Endometrium (tissue), 2 donors: ENCODE data around the gene R3HCC1L.
"Not testable (repeated sequence)": the region's sequence is repeated elsewhere in the genome, so short reads cannot be mapped to it uniquely, and the experiment has no call there.

Source experiments
- FAIRE-seq: peaks from 2 replicates; lab custom pipeline; 2012; peaks lifted over from hg19 to GRCh38; lab: Jason Lieb, UNC
- donor health status: control.
- donor health status: control.

R3HCC1L gene

GRCh38 chr10:98131619-98132018 lies 2.8 kb upstream of the R3HCC1L start:
- no peak for FAIRE-seq

GRCh38 chr10:98133075-98133752 lies 1.2 kb upstream of the R3HCC1L start:
- FAIRE-seq: not testable (repeated sequence)

DNA sequence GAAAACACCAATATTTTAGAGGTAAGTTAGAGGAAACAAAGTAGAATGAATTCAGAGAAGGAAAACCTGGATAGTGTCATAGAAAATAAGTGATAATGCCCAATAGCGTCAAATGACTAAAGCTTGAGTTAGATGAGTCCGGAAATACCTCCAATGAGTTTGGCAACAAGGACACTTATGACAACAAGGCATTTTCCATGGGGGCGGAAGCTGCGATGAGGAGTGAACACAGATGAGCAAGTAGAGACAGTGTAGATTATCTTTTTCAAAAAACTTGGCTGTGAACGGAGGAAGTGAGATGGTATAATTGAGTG lies 383 bp upstream of the R3HCC1L start:
- no peak for FAIRE-seq

- no peak for FAIRE-seq
Measured at GRCh38 chr10:98135222-98135899, 904 bp downstream of the R3HCC1L start.

- FAIRE-seq: not testable (repeated sequence)
Measured at GRCh38 chr10:98136775-98137174, 2.3 kb downstream of the R3HCC1L start.

DNA sequence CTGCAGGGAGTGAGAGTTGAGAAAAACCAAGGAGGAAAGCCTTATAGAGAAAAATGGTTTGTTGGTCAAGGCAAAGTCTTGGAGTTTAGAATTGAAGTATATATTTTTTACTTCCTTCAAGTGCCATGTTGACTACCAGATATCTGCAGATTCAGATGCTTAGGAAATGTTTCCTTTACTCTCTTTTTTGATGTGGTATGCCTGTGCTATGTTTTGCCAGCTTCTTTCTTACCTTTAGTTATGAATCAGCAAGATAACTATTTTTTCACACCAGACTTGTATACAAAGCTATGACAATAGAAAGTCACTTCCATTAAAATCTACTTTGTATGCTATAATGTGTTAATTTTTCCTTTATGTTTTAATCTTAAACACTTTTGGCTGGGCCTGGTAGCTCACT lies 3.6 kb downstream of the R3HCC1L start:
- no peak for FAIRE-seq

DNA sequence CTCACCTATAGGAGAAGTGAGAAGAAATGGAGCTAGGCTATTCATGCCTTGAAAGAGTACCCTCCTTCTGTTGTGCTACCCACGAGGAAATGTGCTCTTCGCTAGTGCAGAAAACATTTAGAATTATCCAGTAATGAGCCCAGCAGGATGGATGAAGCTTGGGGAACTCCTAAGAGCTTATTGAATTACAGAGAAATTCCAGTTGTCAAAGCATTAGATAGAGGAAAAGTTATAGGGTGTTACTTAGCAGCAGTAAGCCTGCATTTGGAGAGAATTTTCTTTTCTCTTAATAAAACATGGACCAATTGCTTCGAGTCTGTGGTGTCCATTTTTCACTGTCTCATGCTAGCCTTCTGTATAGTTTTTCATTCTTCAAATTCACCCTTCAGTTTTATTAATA lies 5.0 kb downstream of the R3HCC1L start:
- no peak for FAIRE-seq

DNA sequence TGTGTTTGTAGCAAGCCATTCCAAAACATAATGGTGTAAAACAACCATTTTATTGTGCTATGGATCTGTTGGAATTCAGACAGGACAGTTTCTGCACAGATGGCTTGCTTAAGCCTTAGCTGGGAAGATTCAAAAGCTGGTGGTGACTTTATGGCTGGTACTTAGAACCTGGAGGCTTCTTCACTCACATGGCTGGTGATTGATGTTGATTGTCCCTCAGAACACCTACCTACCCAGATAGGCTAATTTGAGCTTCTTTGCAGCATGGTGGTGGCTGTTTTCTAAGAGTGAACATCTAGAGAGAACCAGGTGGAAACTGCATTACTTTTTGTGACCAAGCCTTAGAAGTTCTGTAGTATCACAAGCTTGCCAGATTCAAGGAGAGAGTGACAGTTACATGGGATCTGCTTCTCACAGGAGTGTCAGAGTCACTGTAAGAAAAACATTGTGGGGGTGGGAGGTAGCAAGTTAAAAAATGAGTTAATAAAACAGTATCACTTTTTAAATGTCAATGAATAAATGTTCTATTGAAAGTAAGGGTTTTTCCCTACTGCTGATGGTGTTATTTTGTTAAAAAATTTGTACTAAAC lies 7.1 kb downstream of the R3HCC1L start:
- no peak for FAIRE-seq

DNA sequence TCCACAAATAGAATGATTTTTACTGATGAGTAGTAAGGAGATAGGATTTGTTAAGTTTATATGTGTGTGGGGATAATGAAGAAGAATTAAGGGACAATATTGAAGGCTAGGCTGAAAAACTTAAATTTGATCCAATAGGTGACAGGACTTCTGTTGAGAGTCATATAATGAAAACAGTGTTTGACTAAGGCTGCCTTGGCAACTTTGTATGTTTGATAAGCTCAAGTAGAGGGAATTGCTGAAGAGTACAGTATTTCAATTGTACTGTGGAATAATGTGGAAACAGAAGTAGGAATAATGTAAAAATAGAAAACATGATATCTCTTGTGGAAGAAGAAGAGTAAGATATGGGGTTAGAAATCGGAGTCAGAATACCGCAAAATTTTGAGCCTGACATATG lies 10.5 kb downstream of the R3HCC1L start:
- FAIRE-seq: no peak

DNA sequence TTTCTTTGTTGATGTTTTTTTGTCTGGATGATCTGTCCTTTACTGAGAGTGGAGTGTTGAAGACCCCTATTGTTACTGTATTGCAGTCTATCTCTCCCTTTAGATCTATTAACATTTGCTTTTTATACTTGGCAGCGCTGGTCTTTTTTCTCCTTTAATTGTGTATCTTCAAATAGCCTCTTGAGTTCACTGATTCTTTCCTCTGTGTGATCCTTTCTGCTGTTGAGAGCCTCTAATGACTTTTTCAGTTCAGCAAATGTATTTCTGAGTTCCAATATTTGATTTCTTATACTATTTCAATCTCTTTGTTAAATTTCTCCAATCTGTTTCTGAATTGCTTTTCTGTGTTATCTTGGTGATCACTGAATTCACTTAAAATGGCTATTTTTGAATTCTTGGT lies 15.4 kb downstream of the R3HCC1L start:
- FAIRE-seq: no peak

GRCh38 chr10:98150544-98150943 lies 16.1 kb downstream of the R3HCC1L start:
- no peak for FAIRE-seq

DNA sequence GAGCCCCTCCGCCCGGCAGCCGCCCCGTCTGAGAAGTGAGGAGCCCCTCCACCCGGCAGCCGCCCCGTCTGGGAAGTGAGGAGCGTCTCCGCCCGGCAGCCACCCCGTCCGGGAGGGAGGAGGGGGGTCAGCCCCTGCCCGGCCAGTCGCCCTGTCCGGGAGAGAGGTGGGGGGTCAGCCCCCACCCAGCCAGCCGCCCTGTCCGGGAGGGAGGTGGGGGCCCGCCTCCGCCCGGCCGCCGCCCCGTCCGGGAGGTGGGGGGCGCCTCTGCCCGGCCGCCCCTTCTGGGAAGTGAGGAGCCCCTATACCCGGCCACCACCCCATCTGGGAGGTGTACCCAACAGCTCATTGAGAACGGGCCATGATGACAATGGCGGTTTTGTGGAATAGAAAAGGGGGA lies 18.3 kb downstream of the R3HCC1L start:
- not testable (repeated sequence) for FAIRE-seq

GRCh38 chr10:98153213-98153958 lies 18.9 kb downstream of the R3HCC1L start:
- peak; percentile 90 for FAIRE-seq

DNA sequence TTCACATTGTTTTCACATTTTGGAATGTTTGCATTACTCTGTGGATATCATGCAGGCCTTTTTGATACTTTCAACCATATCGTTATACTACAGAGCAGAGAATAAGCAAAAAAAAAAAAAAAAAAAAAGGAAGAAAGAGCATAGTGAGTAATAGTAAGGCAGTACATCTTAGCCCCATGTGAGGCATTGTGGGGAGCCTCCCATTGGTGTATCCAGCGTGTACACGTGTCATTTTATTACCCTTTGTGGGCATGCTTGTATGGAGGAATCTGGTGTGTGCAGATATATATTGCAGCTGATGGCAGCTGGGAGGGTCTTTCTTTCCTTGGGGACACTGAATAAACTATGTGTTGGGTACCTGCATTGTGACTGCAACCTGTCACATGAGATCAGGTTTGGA lies 19.6 kb downstream of the R3HCC1L start:
- no peak for FAIRE-seq

- no peak for FAIRE-seq
Measured at GRCh38 chr10:98158576-98158975, 24.1 kb downstream of the R3HCC1L start.

GRCh38 chr10:98163941-98164340 lies 29.5 kb downstream of the R3HCC1L start:
- FAIRE-seq: no peak

DNA sequence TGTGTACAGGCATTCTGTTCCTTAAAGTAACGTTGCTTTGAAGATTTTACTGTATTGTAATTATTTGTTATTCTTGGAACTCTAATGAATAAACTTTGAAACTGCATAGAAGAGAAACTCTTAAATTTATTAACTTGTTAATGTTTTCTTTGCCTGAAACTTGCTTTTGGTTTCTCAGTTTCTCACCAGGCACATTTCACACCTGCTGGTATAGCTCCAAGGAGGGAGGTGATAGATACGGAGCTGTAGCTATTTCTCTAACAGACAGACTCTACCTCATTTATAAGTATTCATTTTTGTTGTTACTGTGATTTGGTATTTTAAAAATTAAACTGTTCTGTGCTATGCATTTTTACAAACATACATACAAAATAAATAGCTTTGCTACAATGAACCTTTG lies 32.7 kb downstream of the R3HCC1L start:
- FAIRE-seq: no peak

DNA sequence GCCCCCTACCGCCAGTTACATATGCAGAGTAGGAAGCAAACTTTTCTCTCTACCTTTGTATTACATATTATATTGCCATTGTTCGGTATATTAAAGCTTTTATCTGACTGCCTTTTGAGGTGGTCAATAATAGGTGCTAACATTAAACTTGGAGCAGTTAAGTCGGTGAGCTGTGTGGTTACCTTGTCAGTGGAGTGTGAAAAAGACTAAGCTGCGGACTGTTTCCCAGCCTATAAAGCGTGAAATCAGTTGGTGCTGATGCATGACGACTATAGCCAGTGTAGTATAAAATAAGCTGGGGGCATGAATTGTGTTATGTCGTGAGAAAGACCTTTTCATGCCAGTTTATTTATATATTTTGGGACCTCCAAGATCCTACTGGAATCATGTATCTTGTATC lies 33.7 kb downstream of the R3HCC1L start:
- no peak for FAIRE-seq

DNA sequence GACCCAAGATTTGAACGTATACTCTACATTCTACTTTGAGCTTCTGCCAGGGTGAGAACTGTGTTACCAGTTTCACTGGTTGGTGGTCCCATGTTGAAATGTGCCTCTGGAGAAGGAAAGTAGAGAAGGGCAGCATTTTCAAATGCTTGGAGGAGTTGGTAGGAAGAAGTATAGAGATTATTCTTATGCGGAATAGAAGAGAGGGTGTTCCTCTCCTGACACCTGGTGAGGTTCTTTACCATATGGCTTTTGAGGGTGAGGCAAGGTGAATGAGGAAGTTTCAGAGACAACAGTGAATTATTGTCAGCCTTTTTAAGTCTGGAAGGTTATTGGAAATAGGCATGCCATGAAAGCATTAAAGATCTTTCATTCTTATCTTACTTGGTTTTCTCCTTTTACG lies 34.3 kb downstream of the R3HCC1L start:
- FAIRE-seq: no peak

DNA sequence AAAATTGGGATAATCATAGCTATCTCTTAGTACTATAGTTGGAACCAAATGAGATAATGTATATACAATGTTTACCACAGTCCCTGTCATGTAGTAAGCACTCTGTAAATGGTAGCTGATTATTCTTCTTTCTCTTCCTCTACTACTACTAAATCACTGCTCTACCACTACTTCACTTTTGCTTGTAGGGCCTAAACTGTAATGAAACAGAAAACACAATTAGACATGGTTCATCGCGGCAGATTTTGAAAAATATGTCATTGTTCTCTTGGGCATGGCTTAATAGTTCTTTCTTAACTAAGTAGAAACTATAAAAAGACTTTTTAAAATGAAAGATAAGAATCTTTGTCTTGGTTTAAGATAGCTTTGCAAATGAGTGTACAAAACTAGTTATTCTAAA lies 34.9 kb downstream of the R3HCC1L start:
- FAIRE-seq: no peak

DNA sequence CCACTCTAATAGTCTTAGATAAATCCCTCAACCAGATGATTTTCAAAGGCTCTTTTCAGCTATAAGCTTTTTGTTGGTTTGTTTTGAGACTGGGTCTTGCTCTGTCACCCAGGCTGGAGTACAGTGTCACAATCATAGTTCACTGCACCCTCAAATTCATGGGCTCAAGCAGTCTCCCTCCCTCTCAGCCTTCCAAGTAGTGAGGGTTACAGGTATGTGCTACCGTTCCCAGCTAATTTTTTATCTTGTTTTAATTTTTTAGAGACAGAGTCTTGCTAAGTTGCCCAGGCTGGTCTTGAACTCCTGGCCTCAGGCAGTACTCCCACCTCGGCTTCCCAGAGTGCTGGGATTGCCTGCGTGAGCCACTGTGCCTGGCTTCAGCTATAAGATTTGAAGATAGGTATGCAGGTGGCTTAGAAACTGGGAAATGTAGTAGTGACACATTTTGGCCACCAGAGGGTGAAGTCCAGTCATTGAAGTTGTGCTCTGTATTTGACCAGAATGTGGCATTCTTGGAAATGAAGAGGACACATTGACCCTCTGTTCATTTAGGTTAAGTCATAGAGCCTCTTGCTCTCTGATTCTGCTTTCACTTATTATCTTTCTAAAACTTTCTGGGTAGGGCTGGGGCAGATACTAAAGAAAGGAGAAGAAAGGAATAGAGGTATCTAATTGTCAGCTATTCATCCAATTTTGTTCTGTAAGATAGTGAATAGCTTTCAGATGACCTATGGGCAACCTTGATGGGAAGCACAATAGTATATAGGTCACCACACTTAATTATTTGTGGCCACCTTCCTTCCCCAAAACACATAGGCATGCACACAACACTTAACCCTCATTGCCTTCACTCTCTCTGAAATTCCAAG lies 36.0 kb downstream of the R3HCC1L start:
- no peak for FAIRE-seq

DNA sequence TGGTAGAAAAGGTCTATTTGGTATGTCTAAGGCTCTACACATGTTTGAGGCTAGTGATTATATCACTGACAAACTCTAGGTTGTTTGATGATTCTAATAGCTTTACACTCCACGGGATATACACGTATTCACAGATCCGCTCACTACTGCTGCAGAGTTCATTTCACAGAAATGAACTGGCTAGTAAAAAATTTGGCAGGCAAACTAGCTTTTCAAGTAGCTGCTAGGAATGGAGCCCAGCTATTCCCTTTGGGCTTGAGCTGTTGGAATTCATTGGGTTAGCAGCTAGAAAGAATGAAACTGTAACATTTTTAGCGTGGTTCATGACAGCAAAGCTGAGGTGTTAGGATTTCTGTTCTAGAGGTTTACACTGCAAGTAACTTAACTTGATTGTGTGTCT lies 37.6 kb downstream of the R3HCC1L start:
- no peak for FAIRE-seq
